ENCODE data around the gene PDE8A. TPM values are rescaled to one million over a fixed set of nuclear protein-coding genes. Genes with fewer than 3 reads are reported as not detected.

PDE8A gene
- total RNA-seq, 1 donor from 2014 or later: 22.9 TPM

DNA sequence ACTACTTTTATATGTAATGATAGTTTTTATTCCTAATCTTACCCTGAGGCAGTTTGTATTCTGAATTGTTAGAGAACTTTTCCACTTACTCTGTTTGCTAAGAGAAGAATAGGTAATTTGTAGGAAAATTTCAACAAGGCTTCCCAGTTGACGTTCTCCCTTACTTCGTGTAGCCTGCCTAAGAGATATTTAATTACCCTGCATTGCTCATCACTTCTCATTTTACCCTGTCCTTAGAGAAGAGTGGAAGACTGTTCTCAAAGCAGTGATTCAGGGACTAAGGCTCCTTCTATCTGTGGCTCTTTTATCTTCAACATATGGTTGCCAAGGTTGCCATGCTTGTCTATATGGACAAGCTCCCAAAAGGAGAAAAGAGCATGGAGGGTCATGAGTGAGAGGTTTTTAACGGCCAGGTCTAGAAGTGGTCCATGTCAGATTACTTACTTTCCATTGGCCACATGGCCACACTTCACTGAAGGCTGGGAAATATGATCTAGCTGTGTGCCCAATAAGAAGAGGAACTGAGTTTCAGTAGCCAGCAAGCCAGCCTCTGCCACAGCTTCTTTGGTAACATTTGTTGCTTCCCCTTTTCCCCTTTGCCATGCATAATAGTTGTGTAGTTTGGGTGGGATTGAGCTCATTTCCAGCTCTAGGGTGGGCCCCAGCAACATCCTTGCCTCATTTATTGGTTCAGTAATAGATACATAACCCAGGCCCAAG is 22.1 kb downstream of the PDE8A start:
- DNase-seq (ENCODE audit: low spot score in 2 of 2): no peak
- Histone ChIP-seq H3K9me3 (no peaks in the 10 kb centered on the region), H3K36me3 (no peaks in the 10 kb centered on the region), H3K27ac (no peak overlapping the region), H3K27me3 (no peaks in the 10 kb centered on the region), H3K4me1 (peaks cover 0 to 37% of the 10 kb centered on the region in 2 donors), H3K4me3 (no peak overlapping the region)
- intact Hi-C loops (cut with DNase I): no loop called here
- TF ChIP-seq, protein P1, sequence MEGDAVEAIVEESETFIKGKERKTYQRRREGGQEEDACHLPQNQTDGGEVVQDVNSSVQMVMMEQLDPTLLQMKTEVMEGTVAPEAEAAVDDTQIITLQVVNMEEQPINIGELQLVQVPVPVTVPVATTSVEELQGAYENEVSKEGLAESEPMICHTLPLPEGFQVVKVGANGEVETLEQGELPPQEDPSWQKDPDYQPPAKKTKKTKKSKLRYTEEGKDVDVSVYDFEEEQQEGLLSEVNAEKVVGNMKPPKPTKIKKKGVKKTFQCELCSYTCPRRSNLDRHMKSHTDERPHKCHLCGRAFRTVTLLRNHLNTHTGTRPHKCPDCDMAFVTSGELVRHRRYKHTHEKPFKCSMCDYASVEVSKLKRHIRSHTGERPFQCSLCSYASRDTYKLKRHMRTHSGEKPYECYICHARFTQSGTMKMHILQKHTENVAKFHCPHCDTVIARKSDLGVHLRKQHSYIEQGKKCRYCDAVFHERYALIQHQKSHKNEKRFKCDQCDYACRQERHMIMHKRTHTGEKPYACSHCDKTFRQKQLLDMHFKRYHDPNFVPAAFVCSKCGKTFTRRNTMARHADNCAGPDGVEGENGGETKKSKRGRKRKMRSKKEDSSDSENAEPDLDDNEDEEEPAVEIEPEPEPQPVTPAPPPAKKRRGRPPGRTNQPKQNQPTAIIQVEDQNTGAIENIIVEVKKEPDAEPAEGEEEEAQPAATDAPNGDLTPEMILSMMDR (IDR thresholded peaks at IDR 0.05): no peak

DNA sequence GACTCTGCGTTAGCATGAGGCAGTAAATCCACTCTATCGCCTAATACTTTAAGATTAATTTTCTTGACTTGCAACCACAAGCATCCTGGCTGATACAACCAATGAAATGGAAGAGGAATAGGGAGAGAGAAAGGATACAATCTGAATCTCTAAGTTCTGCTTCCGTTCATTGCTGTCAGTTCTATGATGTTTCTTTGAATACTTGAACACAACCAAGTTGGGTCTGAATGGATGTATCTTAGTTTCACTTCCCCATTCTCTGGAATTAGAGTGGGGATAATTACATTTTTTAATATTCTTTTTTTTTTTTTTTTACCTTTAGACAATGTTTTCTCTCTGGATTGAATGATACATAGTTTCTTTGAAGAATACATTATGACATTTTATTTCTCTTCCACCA is 22.9 kb downstream of the PDE8A start:
- H3K36me3 ChIP-seq: no peaks in the 10 kb centered on the region
- no peaks in the 10 kb centered on the region for H3K9me3 ChIP-seq
- DNase-seq (ENCODE audit: low spot score in 2 of 2): no peak
- H3K27ac ChIP-seq: no peak overlapping the region
- TF ChIP-seq, protein P1 (IDR thresholded peaks at IDR 0.05): no peak
- peaks cover 0 to 40% of the 10 kb centered on the region in 2 donors for H3K4me1 ChIP-seq
- intact Hi-C loops (cut with DNase I): no loop called here
- H3K27me3 ChIP-seq: no peaks in the 10 kb centered on the region
- H3K4me3 ChIP-seq: no peak overlapping the region

DNA sequence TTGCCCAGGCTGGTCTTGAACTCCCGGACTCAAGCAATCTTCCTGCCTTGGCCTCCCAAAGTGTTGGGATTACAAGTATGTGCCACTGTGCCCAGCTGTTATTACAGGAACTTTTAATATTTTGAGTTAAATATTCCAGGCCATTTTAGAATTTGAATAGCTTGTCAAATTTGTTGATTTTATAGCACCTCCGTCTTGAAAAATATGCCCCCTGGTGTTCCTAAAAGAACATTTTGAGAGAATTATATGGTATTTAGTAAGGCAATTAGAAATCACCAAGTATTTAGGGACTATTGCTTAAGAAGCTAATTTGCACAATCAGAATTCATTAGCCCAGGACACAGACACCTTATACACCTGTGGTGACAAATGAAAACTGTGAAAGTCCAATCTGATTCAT is 23.7 kb downstream of the PDE8A start:
- TF ChIP-seq, protein P1 (IDR thresholded peaks at IDR 0.05): no peak
- intact Hi-C loops (cut with DNase I): no loop called here
- H3K4me3 ChIP-seq: no peak overlapping the region
- H3K27ac ChIP-seq: no peak overlapping the region
- no peaks in the 10 kb centered on the region for H3K27me3 ChIP-seq
- H3K9me3 ChIP-seq: no peaks in the 10 kb centered on the region
- DNase-seq (ENCODE audit: low spot score in 2 of 2): no peak
- H3K36me3 ChIP-seq: no peaks in the 10 kb centered on the region
- H3K4me1 ChIP-seq: peaks cover 2 to 43% of the 10 kb centered on the region in 2 donors

DNA sequence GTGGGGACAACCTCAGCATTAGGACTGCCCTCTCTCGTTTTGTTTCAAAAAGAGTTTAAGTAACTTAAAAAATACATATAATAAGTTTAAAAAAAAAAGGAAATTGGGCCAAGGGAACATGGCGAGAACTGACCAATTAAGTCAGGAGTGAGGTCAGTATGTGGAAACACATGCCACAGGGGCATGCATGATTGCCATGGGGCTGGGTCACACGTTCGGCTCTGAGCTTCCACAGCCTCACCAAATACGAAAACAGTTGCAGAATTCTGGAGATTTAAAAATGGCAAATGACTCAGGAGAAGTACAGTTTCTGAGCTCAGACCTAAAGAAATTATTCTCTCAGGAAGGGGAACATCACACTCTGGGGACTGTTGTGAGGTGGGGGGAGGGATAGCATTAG is 24.1 kb downstream of the PDE8A start:
- DNase-seq (ENCODE audit: low spot score in 2 of 2): no peak
- H3K27me3 ChIP-seq: no peaks in the 10 kb centered on the region
- H3K27ac ChIP-seq: no peak overlapping the region
- peaks cover 5 to 42% of the 10 kb centered on the region in 2 donors for H3K4me1 ChIP-seq
- intact Hi-C loops (cut with DNase I): no loop called here
- H3K36me3 ChIP-seq: no peaks in the 10 kb centered on the region
- H3K9me3 ChIP-seq: no peaks in the 10 kb centered on the region
- TF ChIP-seq, protein P1 (IDR thresholded peaks at IDR 0.05): no peak
- H3K4me3 ChIP-seq: no peak overlapping the region

DNA sequence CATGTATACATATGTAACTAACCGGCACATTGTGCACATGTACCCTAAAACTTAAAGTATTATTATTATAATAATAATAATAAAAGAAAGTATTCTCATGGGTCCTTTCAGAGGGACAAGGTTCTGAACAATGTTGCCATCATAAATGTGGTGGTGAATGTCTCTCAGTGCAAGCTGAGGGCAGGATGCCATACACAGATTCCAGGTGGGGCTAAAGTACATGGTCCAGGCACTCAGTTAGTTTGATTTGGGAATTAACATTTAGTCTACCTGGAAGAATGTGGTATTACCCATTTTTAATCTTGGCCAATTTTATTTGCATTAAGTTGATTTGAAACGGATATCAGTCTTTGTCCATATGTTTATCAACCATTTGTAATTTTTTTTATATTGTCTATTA is 24.5 kb downstream of the PDE8A start:
- no peak overlapping the region for H3K4me3 ChIP-seq
- no peak for DNase-seq (ENCODE audit: low spot score in 2 of 2)
- H3K4me1 ChIP-seq: peaks cover 5 to 40% of the 10 kb centered on the region in 2 donors
- no peaks in the 10 kb centered on the region for H3K9me3 ChIP-seq
- intact Hi-C loops (cut with DNase I): no loop called here
- no peaks in the 10 kb centered on the region for H3K36me3 ChIP-seq
- no peaks in the 10 kb centered on the region for H3K27me3 ChIP-seq
- H3K27ac ChIP-seq: no peak overlapping the region
- TF ChIP-seq, protein P1 (IDR thresholded peaks at IDR 0.05): no peak

Data from ascending aorta (tissue), 2 donors.